HG03064 (cell line): ENCODE data around the gene NTM.

ENCODE experiments used
- ATAC-seq: cut with Tn5 transposase; IDR thresholded peaks from one replicate; pipeline ENCODE4 v1.9.1; 2021; ENCODE audit warnings: low read depth; ENCODE audit not compliant: unreplicated experiment

Gene NTM

GRCh38 chr11:131973061-131973460 lies 602.6 kb downstream of the NTM start:
- no peak for ATAC-seq

GRCh38 chr11:131975619-131976018 lies 605.2 kb downstream of the NTM start:
- ATAC-seq: no peak

- ATAC-seq: no peak
Measured at GRCh38 chr11:131976021-131976420, 605.6 kb downstream of the NTM start.

- ATAC-seq: no peak
Measured at GRCh38 chr11:131977231-131977630, 606.8 kb downstream of the NTM start.

- ATAC-seq: no peak
Measured at GRCh38 chr11:131977854-131978253, 607.4 kb downstream of the NTM start.

GRCh38 chr11:131978351-131978750 lies 607.9 kb downstream of the NTM start:
- no peak for ATAC-seq

- ATAC-seq: no peak
Measured at GRCh38 chr11:131979364-131979763, 608.9 kb downstream of the NTM start.

- no peak for ATAC-seq
Measured at GRCh38 chr11:131980199-131980598, 609.8 kb downstream of the NTM start.

GRCh38 chr11:131980888-131981668 lies 610.7 kb downstream of the NTM start:
- no peak for ATAC-seq

- ATAC-seq: no peak
Measured at GRCh38 chr11:131982154-131982553, 611.7 kb downstream of the NTM start.

GRCh38 chr11:131985846-131986301 lies 615.5 kb downstream of the NTM start:
- no peak for ATAC-seq

- ATAC-seq: no peak
Measured at GRCh38 chr11:131987703-131988102, 617.3 kb downstream of the NTM start.

- ATAC-seq: no peak
Measured at GRCh38 chr11:131991606-131992005, 621.2 kb downstream of the NTM start.

GRCh38 chr11:131993246-131993645 lies 622.8 kb downstream of the NTM start:
- ATAC-seq: no peak

- no peak for ATAC-seq
Measured at GRCh38 chr11:131998020-131998419, 627.6 kb downstream of the NTM start.

- no peak for ATAC-seq
Measured at GRCh38 chr11:131999084-131999483, 628.7 kb downstream of the NTM start.

GRCh38 chr11:131999955-132000354 lies 629.5 kb downstream of the NTM start:
- ATAC-seq: no peak

GRCh38 chr11:132005887-132006286 lies 635.5 kb downstream of the NTM start:
- no peak for ATAC-seq

- ATAC-seq: no peak
Measured at GRCh38 chr11:132006884-132007580, 636.6 kb downstream of the NTM start.

- ATAC-seq: no peak
Measured at GRCh38 chr11:132008226-132008625, 637.8 kb downstream of the NTM start.

- ATAC-seq: no peak
Measured at GRCh38 chr11:132008872-132009271, 638.5 kb downstream of the NTM start.

- ATAC-seq: no peak
Measured at GRCh38 chr11:132020001-132020400, 649.6 kb downstream of the NTM start.
